AG09309 (cell line): ENCODE data around the gene CENPO.

ENCODE experiments used
- DNase-seq: peaks from one replicate; pipeline ENCODE4 v3.0.0-alpha.2; 2010; ENCODE audit warnings: low read depth
- H3K4me3 ChIP-seq: 2 replicates; pipeline ENCODE4 v1.5.1; 2011; ENCODE audit warnings: mild to moderate bottlenecking, low read depth, low read length, moderate library complexity; ENCODE audit not compliant: control insufficient read depth
- TF ChIP-seq, protein P1 (sequence below): IDR thresholded peaks from 2 replicates; pipeline ENCODE4 v1.5.1; 2011; ENCODE audit warnings: mild to moderate bottlenecking, low read depth, low read length, inconsistent platforms; ENCODE audit not compliant: insufficient read depth, control insufficient read depth; ENCODE audit errors: missing control alignments

CENPO gene

DNA sequence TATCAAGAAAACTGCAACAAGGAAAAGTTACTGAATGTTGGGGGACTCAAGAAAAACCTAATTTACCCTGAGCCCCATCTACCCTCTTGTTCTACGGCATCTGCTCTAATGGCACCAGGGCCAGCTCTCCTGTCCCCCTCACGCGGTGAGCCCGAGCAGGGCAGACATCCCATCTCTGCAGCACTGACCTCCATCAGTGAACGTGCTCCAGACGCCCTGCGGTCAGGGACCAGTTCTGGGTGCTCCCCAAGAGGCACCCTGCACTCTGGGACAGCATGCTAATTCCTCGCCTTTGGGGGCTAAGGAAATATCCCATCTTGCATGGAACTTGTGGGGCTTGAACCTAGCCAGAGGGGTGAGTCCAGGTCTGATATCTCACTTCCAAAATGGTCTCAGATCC, 43.0 kb downstream of the CENPO start:
- TF ChIP-seq, protein P1, sequence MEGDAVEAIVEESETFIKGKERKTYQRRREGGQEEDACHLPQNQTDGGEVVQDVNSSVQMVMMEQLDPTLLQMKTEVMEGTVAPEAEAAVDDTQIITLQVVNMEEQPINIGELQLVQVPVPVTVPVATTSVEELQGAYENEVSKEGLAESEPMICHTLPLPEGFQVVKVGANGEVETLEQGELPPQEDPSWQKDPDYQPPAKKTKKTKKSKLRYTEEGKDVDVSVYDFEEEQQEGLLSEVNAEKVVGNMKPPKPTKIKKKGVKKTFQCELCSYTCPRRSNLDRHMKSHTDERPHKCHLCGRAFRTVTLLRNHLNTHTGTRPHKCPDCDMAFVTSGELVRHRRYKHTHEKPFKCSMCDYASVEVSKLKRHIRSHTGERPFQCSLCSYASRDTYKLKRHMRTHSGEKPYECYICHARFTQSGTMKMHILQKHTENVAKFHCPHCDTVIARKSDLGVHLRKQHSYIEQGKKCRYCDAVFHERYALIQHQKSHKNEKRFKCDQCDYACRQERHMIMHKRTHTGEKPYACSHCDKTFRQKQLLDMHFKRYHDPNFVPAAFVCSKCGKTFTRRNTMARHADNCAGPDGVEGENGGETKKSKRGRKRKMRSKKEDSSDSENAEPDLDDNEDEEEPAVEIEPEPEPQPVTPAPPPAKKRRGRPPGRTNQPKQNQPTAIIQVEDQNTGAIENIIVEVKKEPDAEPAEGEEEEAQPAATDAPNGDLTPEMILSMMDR: no peak
- H3K4me3 ChIP-seq: no peak overlapping the region
- no peak for DNase-seq

GRCh38 chr2:24836706-24837105, 43.5 kb downstream of the CENPO start:
- DNase-seq: no peak
- no peak overlapping the region for H3K4me3 ChIP-seq
- TF ChIP-seq, protein P1: no peak

GRCh38 chr2:24837996-24838513, 44.8 kb downstream of the CENPO start:
- DNase-seq: no peak
- H3K4me3 ChIP-seq: no peak overlapping the region
- TF ChIP-seq, protein P1: no peak

DNA sequence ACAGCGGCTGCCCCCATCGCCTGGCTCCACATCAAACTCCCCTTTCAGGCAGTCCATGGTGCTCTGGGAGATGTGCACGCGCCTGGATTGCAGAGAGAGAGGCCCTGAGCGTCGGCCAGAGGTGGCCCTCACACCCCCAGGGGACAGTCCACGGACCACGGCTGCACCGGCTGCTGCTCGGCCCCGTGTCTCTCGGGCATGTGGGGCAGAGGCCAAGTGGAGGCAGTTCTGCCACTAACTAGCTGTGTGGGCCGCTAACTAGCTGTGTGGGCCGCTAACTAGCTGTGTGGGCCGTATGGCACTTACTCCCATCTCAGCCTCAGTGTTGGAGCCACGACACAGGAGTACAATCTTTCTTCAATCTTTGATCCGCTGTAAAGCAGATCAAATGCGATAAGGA, 45.3 kb downstream of the CENPO start:
- TF ChIP-seq, protein P1: no peak
- DNase-seq: no peak
- no peak overlapping the region for H3K4me3 ChIP-seq

DNA sequence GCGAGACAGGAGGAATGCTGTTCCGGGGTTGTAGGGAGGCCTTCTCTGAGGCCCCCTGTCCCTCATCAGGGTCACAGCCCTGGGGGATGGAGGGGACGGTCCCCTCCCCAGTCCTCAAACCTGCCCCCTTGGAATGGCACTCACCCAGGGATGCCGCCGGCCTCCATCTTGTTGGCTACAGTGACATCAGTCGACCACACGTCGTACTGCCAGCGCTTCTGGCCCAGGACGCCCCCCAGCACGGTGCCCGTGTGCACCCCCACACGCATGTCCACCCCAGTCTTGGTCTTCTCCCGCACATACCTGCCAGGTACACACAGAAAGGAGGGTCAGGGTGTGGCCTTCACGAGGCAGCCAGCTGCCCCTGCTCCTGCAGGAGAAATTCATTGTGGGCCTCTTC, 46.5 kb downstream of the CENPO start:
- no peak overlapping the region for H3K4me3 ChIP-seq
- no peak for DNase-seq

DNA sequence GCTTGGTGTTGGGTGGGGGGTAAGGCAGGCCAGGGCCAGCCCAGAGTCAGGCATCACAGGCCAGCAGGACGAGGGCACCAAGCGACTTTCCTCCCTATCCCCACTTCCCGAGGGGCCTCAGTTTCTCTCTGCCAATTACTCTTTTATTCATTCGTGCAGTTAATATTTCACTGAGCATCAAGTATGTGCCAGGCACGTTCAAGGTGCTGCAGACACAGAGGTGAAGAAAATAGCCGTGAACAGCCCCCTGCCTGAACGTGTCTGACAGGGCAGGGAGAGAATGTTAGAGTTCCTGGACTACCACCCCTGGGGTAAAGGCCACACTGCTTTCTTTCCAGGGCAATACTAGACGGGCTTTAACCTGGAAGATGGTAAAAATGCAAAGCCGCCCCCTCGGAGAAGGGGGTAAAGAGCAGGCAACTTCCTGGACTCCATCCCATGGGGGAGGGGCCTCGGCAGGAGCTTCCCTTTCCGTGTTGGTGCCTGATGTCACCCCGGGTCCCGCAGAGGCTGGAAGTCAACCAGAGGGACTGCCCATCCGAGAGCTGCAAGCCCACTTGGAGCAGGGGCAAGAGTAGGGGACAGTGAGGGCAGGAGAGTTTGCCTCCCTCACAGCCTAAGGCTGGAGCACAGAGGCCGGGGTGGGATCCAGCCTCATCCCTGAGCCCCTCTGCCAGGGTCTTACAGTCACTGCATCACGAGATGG, 47.1 kb downstream of the CENPO start:
- no peak overlapping the region for H3K4me3 ChIP-seq
- TF ChIP-seq, protein P1: no peak
- DNase-seq: no peak

More for the DNA sequence above, 46.5 kb downstream of the CENPO start:
- TF ChIP-seq, protein P1: no peak
